Right lobe of liver (tissue), 4 donors: ENCODE data around the gene IGSF9B.

Source experiments
- CTCF ChIP-seq, 4 donors: fragments of 200-600 bp in 3 of 4; fragments of 450-650 bp in 1 of 4; IDR thresholded peaks; one replicate each; pipeline versions ENCODE4 v1.5.1 to v1.8.0; 2016 to 2022; ENCODE audit warnings: antibody characterized with exemption in 4 of 4, mild to moderate bottlenecking in 2 of 4
- POLR2A ChIP-seq: fragments of 450-650 bp; IDR thresholded peaks from one replicate; pipeline ENCODE4 v1.6.1; 2017; ENCODE audit warnings: antibody characterized with exemption, mild to moderate bottlenecking
- donor health status: DM: no; HTN: no; CAD: no.
- donor health status: DM: no; HTN: no; CAD: no.
- donor health status: DM: no; HTN: yes; CAD: no.

DNA sequence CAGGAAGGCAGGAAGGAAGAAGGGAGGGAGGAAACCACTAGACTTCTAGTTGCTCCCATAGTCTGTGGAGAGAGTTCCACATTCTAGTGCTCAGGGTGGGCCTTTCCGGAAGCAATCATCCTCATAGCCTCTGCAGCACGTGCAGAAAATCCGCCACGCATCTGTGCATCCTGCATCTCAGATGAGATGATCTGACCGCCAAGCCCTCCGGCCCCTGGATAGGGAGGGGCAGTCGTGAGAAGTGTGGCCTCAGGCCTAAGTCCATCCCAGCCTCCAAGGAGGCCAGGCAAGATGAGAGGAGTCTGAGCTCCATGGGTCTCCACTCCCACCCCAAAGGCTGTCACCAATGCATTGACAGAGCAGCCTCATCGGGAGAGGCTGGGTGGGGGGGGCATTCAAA lies 30.4 kb upstream of the IGSF9B start:
- TF ChIP-seq CTCF (IDR thresholded peaks at IDR 0.05): no peak
- no peak for TF ChIP-seq POLR2A
